ENCODE data around the gene LYRM4.

LYRM4 gene

GRCh38 chr6:5202941-5203340 is 57.8 kb downstream of the LYRM4 start:
- no peak for DNase-seq

GRCh38 chr6:5202206-5202605 is 58.5 kb downstream of the LYRM4 start:
- no peak for DNase-seq

- DNase-seq: no peak
Observed at GRCh38 chr6:5201271-5201670, 59.5 kb downstream of the LYRM4 start.

GRCh38 chr6:5199702-5200101 is 61.0 kb downstream of the LYRM4 start:
- no peak for DNase-seq

GRCh38 chr6:5199283-5199682 is 61.5 kb downstream of the LYRM4 start:
- DNase-seq: no peak

- no peak for DNase-seq
Observed at GRCh38 chr6:5197084-5197483, 63.7 kb downstream of the LYRM4 start.

- DNase-seq: no peak
Observed at GRCh38 chr6:5192135-5192794, 68.5 kb downstream of the LYRM4 start.

GRCh38 chr6:5191722-5192121 is 69.0 kb downstream of the LYRM4 start:
- DNase-seq: no peak

GRCh38 chr6:5191222-5191621 is 69.5 kb downstream of the LYRM4 start:
- no peak for DNase-seq

- no peak for DNase-seq
Observed at GRCh38 chr6:5190507-5190906, 70.2 kb downstream of the LYRM4 start.

GRCh38 chr6:5188646-5189045 is 72.1 kb downstream of the LYRM4 start:
- no peak for DNase-seq

GRCh38 chr6:5184878-5185277 is 75.9 kb downstream of the LYRM4 start:
- no peak for DNase-seq

GRCh38 chr6:5184218-5184617 is 76.5 kb downstream of the LYRM4 start:
- no peak for DNase-seq

- DNase-seq: no peak
Observed at GRCh38 chr6:5181510-5182317, 79.0 kb downstream of the LYRM4 start.

- no peak for DNase-seq
Observed at GRCh38 chr6:5180636-5181035, 80.1 kb downstream of the LYRM4 start.

GRCh38 chr6:5179917-5180316 is 80.8 kb downstream of the LYRM4 start:
- DNase-seq: no peak

GRCh38 chr6:5178806-5179205 is 81.9 kb downstream of the LYRM4 start:
- DNase-seq: no peak

- DNase-seq: no peak
Observed at GRCh38 chr6:5175635-5176034, 85.1 kb downstream of the LYRM4 start.

GRCh38 chr6:5174756-5175549 is 85.8 kb downstream of the LYRM4 start:
- no peak for DNase-seq

GRCh38 chr6:5174244-5174643 is 86.5 kb downstream of the LYRM4 start:
- no peak for DNase-seq

- DNase-seq: no peak
Observed at GRCh38 chr6:5173810-5174209, 86.9 kb downstream of the LYRM4 start.

GRCh38 chr6:5172897-5173474 is 87.8 kb downstream of the LYRM4 start:
- DNase-seq: peak; percentile 75

GRCh38 chr6:5172041-5172653 is 88.6 kb downstream of the LYRM4 start:
- no peak for DNase-seq
